Tibial nerve (tissue), 4 donors: ENCODE results near the gene TMBIM4.

Experiments used
- CTCF ChIP-seq, 5 experiments: fragments of 200-600 bp in 3 of 5; fragments of 450-650 bp in 2 of 5; sonication (generic) in 3 of 5; IDR thresholded peaks; one replicate each; pipeline ENCODE4 v1.5.1; 2016 to 2019; ENCODE audit warnings: antibody characterized with exemption in 5 of 5, mild to moderate bottlenecking in 3 of 5, moderate library complexity in 2 of 5
- EP300 ChIP-seq, 2 donors: sonication (generic); formaldehyde crosslinking; IDR thresholded peaks; one replicate each; pipeline ENCODE4 v1.6.1; 2017; ENCODE audit warnings: antibody characterized with exemption in 2 of 2, mild to moderate bottlenecking in 1 of 2

- TF ChIP-seq CTCF (IDR thresholded peaks at IDR 0.05) (no peak), EP300 (IDR thresholded peaks at IDR 0.05) (no peak)
These were observed 21.8 kb upstream of the TMBIM4 start for GRCh38 chr12:66191547-66192126.
